ENCODE data around the gene DYRK4.

DNA sequence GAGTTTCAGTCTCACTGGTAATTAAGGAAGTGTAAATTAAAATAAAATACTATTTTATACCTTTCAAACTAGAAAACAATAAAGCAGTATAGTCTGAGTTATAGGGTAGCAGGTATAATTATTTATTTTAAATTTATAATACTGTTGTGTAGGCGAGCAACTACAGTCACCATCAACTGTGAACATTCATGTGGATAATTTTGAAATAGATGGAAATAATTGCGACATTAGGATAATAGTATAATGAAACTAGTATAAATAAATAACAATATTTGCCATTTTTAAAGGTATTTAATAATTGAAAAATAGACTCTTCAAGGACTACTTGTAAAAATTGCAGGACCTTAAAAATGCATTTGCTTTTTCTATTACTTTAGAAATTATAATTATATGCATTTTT, 3.8 kb upstream of the DYRK4 start:
- TF ChIP-seq, protein P1, sequence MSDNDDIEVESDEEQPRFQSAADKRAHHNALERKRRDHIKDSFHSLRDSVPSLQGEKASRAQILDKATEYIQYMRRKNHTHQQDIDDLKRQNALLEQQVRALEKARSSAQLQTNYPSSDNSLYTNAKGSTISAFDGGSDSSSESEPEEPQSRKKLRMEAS (CRISPR knock-in tag; IDR thresholded peaks at IDR 0.05), result no peak
- TF ChIP-seq TEAD1 (CRISPR knock-in tag; IDR thresholded peaks at IDR 0.05) (no peak), MYBL2 (CRISPR knock-in tag; IDR thresholded peaks at IDR 0.05) (no peak), NR3C1 (CRISPR knock-in tag; conservative IDR thresholded peaks at IDR 0.05; ENCODE audit: low read depth) (no peak), EMX1 (CRISPR knock-in tag; IDR thresholded peaks at IDR 0.05) (no peak), CDX4 (CRISPR knock-in tag; IDR thresholded peaks at IDR 0.05; ENCODE audit: borderline replicate concordance) (no peak), SMAD4 (CRISPR knock-in tag; IDR thresholded peaks at IDR 0.05) (no peak), SP1 (CRISPR knock-in tag; conservative IDR thresholded peaks at IDR 0.05) (no peak), ZBTB21 (CRISPR knock-in tag; IDR thresholded peaks at IDR 0.05; ENCODE audit: borderline replicate concordance) (no peak), ESRRA (CRISPR knock-in tag; IDR thresholded peaks at IDR 0.05; ENCODE audit: borderline replicate concordance) (no peak), TP53 (CRISPR knock-in tag; IDR thresholded peaks at IDR 0.05) (no peak)
- TF ChIP-seq, protein P2, sequence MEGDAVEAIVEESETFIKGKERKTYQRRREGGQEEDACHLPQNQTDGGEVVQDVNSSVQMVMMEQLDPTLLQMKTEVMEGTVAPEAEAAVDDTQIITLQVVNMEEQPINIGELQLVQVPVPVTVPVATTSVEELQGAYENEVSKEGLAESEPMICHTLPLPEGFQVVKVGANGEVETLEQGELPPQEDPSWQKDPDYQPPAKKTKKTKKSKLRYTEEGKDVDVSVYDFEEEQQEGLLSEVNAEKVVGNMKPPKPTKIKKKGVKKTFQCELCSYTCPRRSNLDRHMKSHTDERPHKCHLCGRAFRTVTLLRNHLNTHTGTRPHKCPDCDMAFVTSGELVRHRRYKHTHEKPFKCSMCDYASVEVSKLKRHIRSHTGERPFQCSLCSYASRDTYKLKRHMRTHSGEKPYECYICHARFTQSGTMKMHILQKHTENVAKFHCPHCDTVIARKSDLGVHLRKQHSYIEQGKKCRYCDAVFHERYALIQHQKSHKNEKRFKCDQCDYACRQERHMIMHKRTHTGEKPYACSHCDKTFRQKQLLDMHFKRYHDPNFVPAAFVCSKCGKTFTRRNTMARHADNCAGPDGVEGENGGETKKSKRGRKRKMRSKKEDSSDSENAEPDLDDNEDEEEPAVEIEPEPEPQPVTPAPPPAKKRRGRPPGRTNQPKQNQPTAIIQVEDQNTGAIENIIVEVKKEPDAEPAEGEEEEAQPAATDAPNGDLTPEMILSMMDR (IDR thresholded peaks at IDR 0.05), result no peak
- TF ChIP-seq, protein P3, sequence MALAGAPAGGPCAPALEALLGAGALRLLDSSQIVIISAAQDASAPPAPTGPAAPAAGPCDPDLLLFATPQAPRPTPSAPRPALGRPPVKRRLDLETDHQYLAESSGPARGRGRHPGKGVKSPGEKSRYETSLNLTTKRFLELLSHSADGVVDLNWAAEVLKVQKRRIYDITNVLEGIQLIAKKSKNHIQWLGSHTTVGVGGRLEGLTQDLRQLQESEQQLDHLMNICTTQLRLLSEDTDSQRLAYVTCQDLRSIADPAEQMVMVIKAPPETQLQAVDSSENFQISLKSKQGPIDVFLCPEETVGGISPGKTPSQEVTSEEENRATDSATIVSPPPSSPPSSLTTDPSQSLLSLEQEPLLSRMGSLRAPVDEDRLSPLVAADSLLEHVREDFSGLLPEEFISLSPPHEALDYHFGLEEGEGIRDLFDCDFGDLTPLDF (CRISPR knock-in tag; IDR thresholded peaks at IDR 0.05), result no peak
